ENCODE data around the gene ADAMTS20. TPM values are rescaled to one million over a fixed set of nuclear protein-coding genes. Genes with fewer than 3 reads are reported as not detected.
A peak's percentile ranks its signal among the peaks of the same experiment; 100 is the strongest.

The ADAMTS20 gene
- polyA plus RNA-seq, 1 donor (not counting 4 experiments of a cell fraction or from before 2014, with no cell fraction given), result not detected

DNA sequence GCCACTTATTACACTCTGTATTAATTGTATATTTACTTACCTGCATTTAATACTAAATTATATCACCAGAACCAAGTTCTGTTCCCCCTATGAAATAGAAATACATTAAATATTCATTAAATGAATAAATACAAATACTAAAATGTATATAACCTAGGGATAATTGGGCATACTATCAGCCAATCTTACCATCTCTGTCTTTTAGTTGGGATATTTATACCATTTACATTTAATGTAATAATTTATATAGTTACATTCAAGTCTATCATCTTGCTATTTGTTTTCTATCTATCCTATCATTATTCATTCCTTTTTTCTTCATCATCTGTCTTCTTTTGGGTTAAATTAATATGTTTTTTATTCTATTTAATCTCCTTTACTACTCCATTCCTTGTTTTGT lies 4.1 kb upstream of the ADAMTS20 start:
- Histone ChIP-seq H2AFZ (ENCODE audit: control insufficient read depth, low read length) (no peak overlapping the region), H3K9ac (ENCODE audit: control insufficient read depth, extremely low read depth, insufficient read depth, low read length) (no peak overlapping the region), H3K9me1 (ENCODE audit: control insufficient read depth, extremely low read depth, insufficient read depth, low read length) (no peaks in the 10 kb centered on the region), H3K36me3 (ENCODE audit: control insufficient read depth in 2 of 2, extremely low read depth in 1 of 2, insufficient read depth in 2 of 2, low read length in 2 of 2) (no peaks in the 10 kb centered on the region), H3K27me3 (ENCODE audit: control insufficient read depth, extremely low read depth, insufficient read depth, low read length) (peaks cover 18% of the 10 kb centered on the region), H3K79me2 (ENCODE audit: control insufficient read depth, insufficient read depth, low read length) (no peaks in the 10 kb centered on the region), H3K4me2 (ENCODE audit: control insufficient read depth, extremely low read depth, insufficient read depth, low read depth, low read length) (no peak overlapping the region), H4K20me1 (ENCODE audit: control insufficient read depth, extremely low read depth, insufficient read depth, low read length) (no peaks in the 10 kb centered on the region), H3K27ac (ENCODE audit: control insufficient read depth, insufficient read depth, low read length) (no peak overlapping the region), H3K4me3 (ENCODE audit: control insufficient read depth in 2 of 3, extremely low read depth in 1 of 3, insufficient read depth in 2 of 3, low read depth in 1 of 3, low read length in 3 of 3) (no peak overlapping the region), H3K4me1 (ENCODE audit: control insufficient read depth, extremely low read depth, insufficient read depth, low read length) (no peaks in the 10 kb centered on the region), H3K9me3 (ENCODE audit: control insufficient read depth, low read depth, low read length) (no peaks in the 10 kb centered on the region)
- TF ChIP-seq, protein P1, sequence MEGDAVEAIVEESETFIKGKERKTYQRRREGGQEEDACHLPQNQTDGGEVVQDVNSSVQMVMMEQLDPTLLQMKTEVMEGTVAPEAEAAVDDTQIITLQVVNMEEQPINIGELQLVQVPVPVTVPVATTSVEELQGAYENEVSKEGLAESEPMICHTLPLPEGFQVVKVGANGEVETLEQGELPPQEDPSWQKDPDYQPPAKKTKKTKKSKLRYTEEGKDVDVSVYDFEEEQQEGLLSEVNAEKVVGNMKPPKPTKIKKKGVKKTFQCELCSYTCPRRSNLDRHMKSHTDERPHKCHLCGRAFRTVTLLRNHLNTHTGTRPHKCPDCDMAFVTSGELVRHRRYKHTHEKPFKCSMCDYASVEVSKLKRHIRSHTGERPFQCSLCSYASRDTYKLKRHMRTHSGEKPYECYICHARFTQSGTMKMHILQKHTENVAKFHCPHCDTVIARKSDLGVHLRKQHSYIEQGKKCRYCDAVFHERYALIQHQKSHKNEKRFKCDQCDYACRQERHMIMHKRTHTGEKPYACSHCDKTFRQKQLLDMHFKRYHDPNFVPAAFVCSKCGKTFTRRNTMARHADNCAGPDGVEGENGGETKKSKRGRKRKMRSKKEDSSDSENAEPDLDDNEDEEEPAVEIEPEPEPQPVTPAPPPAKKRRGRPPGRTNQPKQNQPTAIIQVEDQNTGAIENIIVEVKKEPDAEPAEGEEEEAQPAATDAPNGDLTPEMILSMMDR (optimal IDR thresholded peaks at IDR 0.05 in 1 of 3, IDR thresholded peaks at IDR 0.05 in 1 of 3, conservative IDR thresholded peaks at IDR 0.05 in 1 of 3; ENCODE audit: extremely low read depth in 1 of 3, insufficient read depth in 2 of 3, low read length in 3 of 3), result no peak
- no peak for TF ChIP-seq EZH2 (IDR thresholded peaks at IDR 0.05; ENCODE audit: low read length)
- dilution Hi-C loops (cut with MboI; ENCODE audit: extremely low pct_ligation_motif_present, low sequenced_read_pairs), result no loop called here
- no peak for DNase-seq (ENCODE audit: low read depth, low spot score)
- FAIRE-seq, result no peak

DNA sequence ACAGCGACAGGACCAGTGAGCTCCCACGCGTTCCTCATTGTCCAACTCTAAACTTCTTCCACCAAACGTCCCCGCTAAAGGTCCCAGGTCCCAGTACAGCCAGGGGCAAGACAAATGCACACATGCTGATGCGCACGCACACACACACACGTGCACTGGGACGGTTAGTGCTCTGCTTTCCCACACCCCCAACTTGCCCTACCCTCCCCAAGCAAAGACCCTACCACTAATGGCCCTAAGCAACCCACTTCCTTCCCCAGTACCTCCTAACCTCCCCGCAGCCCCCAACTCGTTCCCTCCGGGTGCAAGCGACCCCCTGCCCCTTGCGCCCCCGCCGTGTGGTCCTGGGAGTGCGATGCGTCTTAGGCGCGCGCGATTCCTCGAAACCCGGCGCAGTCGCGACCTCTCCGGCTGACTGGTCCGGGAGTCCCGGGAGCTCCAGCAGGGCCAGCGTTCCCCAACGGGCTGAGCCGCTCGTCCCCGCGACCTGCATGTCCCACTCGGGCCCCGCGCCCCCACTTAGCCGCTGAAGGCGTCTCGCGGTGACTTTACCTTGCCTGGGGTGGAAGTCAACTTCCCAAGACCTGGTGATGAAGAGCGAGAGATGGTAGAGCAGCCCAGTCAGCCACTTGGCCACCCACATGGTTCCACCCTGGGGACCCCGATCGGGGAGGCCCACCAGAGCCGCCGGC lies 578 bp downstream of the ADAMTS20 start:
- Histone ChIP-seq H3K9ac (ENCODE audit: control insufficient read depth, extremely low read depth, insufficient read depth, low read length) (no peak overlapping the region), H3K36me3 (ENCODE audit: control insufficient read depth in 2 of 2, extremely low read depth in 1 of 2, insufficient read depth in 2 of 2, low read length in 2 of 2) (no peaks in the 10 kb centered on the region), H3K27me3 (ENCODE audit: control insufficient read depth, extremely low read depth, insufficient read depth, low read length) (peaks cover 27% of the 10 kb centered on the region), H2AFZ (ENCODE audit: control insufficient read depth, low read length) (no peak overlapping the region), H3K4me1 (ENCODE audit: control insufficient read depth, extremely low read depth, insufficient read depth, low read length) (no peaks in the 10 kb centered on the region), H3K4me2 (ENCODE audit: control insufficient read depth, extremely low read depth, insufficient read depth, low read depth, low read length) (peak overlapping the region; percentile 16), H3K27ac (ENCODE audit: control insufficient read depth, insufficient read depth, low read length) (no peak overlapping the region), H3K9me1 (ENCODE audit: control insufficient read depth, extremely low read depth, insufficient read depth, low read length) (no peaks in the 10 kb centered on the region), H4K20me1 (ENCODE audit: control insufficient read depth, extremely low read depth, insufficient read depth, low read length) (no peaks in the 10 kb centered on the region), H3K79me2 (ENCODE audit: control insufficient read depth, insufficient read depth, low read length) (no peaks in the 10 kb centered on the region), H3K9me3 (ENCODE audit: control insufficient read depth, low read depth, low read length) (no peaks in the 10 kb centered on the region), H3K4me3 (ENCODE audit: control insufficient read depth in 2 of 3, extremely low read depth in 1 of 3, insufficient read depth in 2 of 3, low read depth in 1 of 3, low read length in 3 of 3) (no peak overlapping the region)
- no peak for TF ChIP-seq EZH2 (IDR thresholded peaks at IDR 0.05; ENCODE audit: low read length)
- TF ChIP-seq, protein P1 (optimal IDR thresholded peaks at IDR 0.05 in 1 of 3, IDR thresholded peaks at IDR 0.05 in 1 of 3, conservative IDR thresholded peaks at IDR 0.05 in 1 of 3; ENCODE audit: extremely low read depth in 1 of 3, insufficient read depth in 2 of 3, low read length in 3 of 3), result no peak
- dilution Hi-C loops (cut with MboI; ENCODE audit: extremely low pct_ligation_motif_present, low sequenced_read_pairs), result no loop called here
- DNase-seq (ENCODE audit: low read depth, low spot score) (no peak), FAIRE-seq (no peak)

All from keratinocyte (primary cell).